ENCODE results near the gene NFYC. TPM values are rescaled to one million over a fixed set of nuclear protein-coding genes. Genes with fewer than 3 reads are reported as not detected.
A peak's percentile ranks its signal among the peaks of the same experiment; 100 is the strongest.

The NFYC gene
- total and polyA plus RNA-seq, 2 experiments from 2014 or later: 23.7 to 28.3 TPM

DNA sequence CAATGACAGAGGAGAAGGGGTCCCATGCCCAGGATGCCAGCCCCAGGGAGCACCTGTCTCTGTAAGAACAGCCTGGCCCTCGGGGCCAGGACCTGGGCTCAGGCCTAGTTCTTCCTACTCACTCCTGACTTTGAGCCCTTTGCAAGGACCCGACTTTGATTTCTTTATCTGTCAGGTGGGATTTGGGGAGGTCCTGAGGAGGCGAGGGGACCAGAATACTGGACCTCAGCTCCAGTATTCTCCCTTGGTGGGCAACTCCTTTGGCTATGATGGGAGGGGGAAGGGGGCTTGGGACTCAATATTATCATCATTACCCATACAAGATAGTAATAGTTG, 110.2 kb downstream of the NFYC start:
- H3K36me3 ChIP-seq (ENCODE audit: low read depth): no peaks in the 10 kb centered on the region
- no peaks in the 10 kb centered on the region for H3K79me2 ChIP-seq (ENCODE audit: insufficient read depth)
- no peaks in the 10 kb centered on the region for H3K9me3 ChIP-seq (ENCODE audit: low read depth)
- H3K27me3 ChIP-seq (replicated peaks; ENCODE audit: insufficient read depth): 0 out of 2 replicates have a peak, but pooled peaks cover 10% of the 10 kb centered on the region
- 40 to 57% methylated on average over 3 of the region's 3 CpGs for WGBS, 2 experiments (ENCODE audit: low coverage in 1 of 2, low lambda C conversion rate in 2 of 2, missing lambda C conversion rate in 2 of 2)
- H2AFZ ChIP-seq: peak overlapping the region; percentile 85
- no peak for TF ChIP-seq EZH2 (IDR thresholded peaks at IDR 0.05; ENCODE audit: insufficient read depth, poor library complexity, severe bottlenecking)
- TF ChIP-seq EZH2phosphoT487 (IDR thresholded peaks at IDR 0.05; ENCODE audit: insufficient read depth, low read depth): no peak
- H3F3A ChIP-seq (ENCODE audit: insufficient read depth): 0 out of 2 replicates have a peak, but pooled peaks cover 14% of the 10 kb centered on the region
- 0 out of 2 replicates have a peak, but pooled peaks cover 5% of the 10 kb centered on the region for H3K4me1 ChIP-seq (ENCODE audit: insufficient read depth)
- no peak overlapping the region for H3K27ac ChIP-seq
- H3K4me2 ChIP-seq (ENCODE audit: unreplicated experiment): peak overlapping the region; percentile 75
- in situ Hi-C loops (cut with MboI): no loop called here
- no peaks in the 10 kb centered on the region for H4K20me1 ChIP-seq (ENCODE audit: insufficient read depth)
- peak overlapping the region; percentile 71 for H3K4me3 ChIP-seq
- H3K9ac ChIP-seq: peak overlapping the region; percentile 55
- no peak for DNase-seq
- H3K9me2 ChIP-seq (ENCODE audit: insufficient read depth): no peaks in the 10 kb centered on the region

GRCh38 chr1:40802078-40802741, 110.7 kb downstream of the NFYC start:
- H3K4me3 ChIP-seq: peak overlapping the region; percentile 71
- no peaks in the 10 kb centered on the region for H3K36me3 ChIP-seq (ENCODE audit: low read depth)
- peak overlapping the region; percentile 75 for H3K4me2 ChIP-seq (ENCODE audit: unreplicated experiment)
- 0 out of 2 replicates have a peak, but pooled peaks cover 14% of the 10 kb centered on the region for H3F3A ChIP-seq (ENCODE audit: insufficient read depth)
- peak overlapping the region; percentile 55 for H3K9ac ChIP-seq
- WGBS, 2 experiments (ENCODE audit: low coverage in 1 of 2, low lambda C conversion rate in 2 of 2, missing lambda C conversion rate in 2 of 2): 13 to 20% methylated on average over 21 to 52 of the region's 56 CpGs
- H3K27me3 ChIP-seq (replicated peaks; ENCODE audit: insufficient read depth): 0 out of 2 replicates have a peak, but pooled peaks cover 10% of the 10 kb centered on the region
- DNase-seq: peak; percentile 92
- no peaks in the 10 kb centered on the region for H4K20me1 ChIP-seq (ENCODE audit: insufficient read depth)
- TF ChIP-seq EZH2 (IDR thresholded peaks at IDR 0.05; ENCODE audit: insufficient read depth, poor library complexity, severe bottlenecking): no peak
- TF ChIP-seq EZH2phosphoT487 (IDR thresholded peaks at IDR 0.05; ENCODE audit: insufficient read depth, low read depth): no peak
- in situ Hi-C loops (cut with MboI): no loop called here
- no peaks in the 10 kb centered on the region for H3K9me2 ChIP-seq (ENCODE audit: insufficient read depth)
- H3K27ac ChIP-seq: no peak overlapping the region
- H2AFZ ChIP-seq: peak overlapping the region; percentile 85
- 0 out of 2 replicates have a peak, but pooled peaks cover 5% of the 10 kb centered on the region for H3K4me1 ChIP-seq (ENCODE audit: insufficient read depth)
- no peaks in the 10 kb centered on the region for H3K9me3 ChIP-seq (ENCODE audit: low read depth)
- H3K79me2 ChIP-seq (ENCODE audit: insufficient read depth): no peaks in the 10 kb centered on the region

DNA sequence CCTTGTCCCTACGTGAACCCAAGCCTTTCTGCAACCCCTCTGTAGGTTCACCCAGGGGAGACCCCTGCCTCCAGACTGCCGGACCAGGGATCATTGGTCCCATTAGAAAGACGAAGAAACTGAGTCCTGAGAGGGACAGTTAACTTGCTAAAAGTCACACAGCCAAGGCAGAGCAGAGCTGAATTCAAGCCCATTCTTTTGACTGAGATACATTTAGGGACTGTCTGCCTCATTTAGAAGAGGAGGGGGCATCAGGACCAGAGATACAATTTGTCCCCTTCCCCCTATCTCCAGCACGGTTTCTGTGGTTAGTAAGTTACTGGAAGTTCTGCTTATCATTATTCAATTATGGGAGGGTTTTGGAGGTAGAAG, 111.2 kb downstream of the NFYC start:
- Histone ChIP-seq H4K20me1 (ENCODE audit: insufficient read depth) (no peaks in the 10 kb centered on the region), H2AFZ (no peak overlapping the region), H3K4me2 (ENCODE audit: unreplicated experiment) (no peak overlapping the region), H3K9me2 (ENCODE audit: insufficient read depth) (no peaks in the 10 kb centered on the region), H3K79me2 (ENCODE audit: insufficient read depth) (no peaks in the 10 kb centered on the region), H3K27me3 (replicated peaks; ENCODE audit: insufficient read depth) (0 out of 2 replicates have a peak, but pooled peaks cover 10% of the 10 kb centered on the region), H3K9ac (no peak overlapping the region), H3F3A (ENCODE audit: insufficient read depth) (0 out of 2 replicates have a peak, but pooled peaks cover 14% of the 10 kb centered on the region), H3K36me3 (ENCODE audit: low read depth) (no peaks in the 10 kb centered on the region), H3K4me3 (no peak overlapping the region), H3K27ac (no peak overlapping the region), H3K4me1 (ENCODE audit: insufficient read depth) (0 out of 2 replicates have a peak, but pooled peaks cover 5% of the 10 kb centered on the region), H3K9me3 (ENCODE audit: low read depth) (no peaks in the 10 kb centered on the region)
- DNase-seq: no peak
- 50 to 53% methylated on average over 4 of the region's 4 CpGs for WGBS, 2 experiments (ENCODE audit: low coverage in 1 of 2, low lambda C conversion rate in 2 of 2, missing lambda C conversion rate in 2 of 2)
- in situ Hi-C loops (cut with MboI): no loop called here
- no peak for TF ChIP-seq EZH2 (IDR thresholded peaks at IDR 0.05; ENCODE audit: insufficient read depth, poor library complexity, severe bottlenecking)
- TF ChIP-seq EZH2phosphoT487 (IDR thresholded peaks at IDR 0.05; ENCODE audit: insufficient read depth, low read depth): no peak

GRCh38 chr1:40803447-40803846, 111.9 kb downstream of the NFYC start:
- DNase-seq: no peak
- 0 out of 2 replicates have a peak, but pooled peaks cover 10% of the 10 kb centered on the region for H3K27me3 ChIP-seq (replicated peaks; ENCODE audit: insufficient read depth)
- TF ChIP-seq EZH2 (IDR thresholded peaks at IDR 0.05; ENCODE audit: insufficient read depth, poor library complexity, severe bottlenecking) (no peak), EZH2phosphoT487 (IDR thresholded peaks at IDR 0.05; ENCODE audit: insufficient read depth, low read depth) (no peak)
- WGBS, 2 experiments (ENCODE audit: low coverage in 1 of 2, low lambda C conversion rate in 2 of 2, missing lambda C conversion rate in 2 of 2): 69 to 75% methylated on average over 3 of the region's 3 CpGs
- no peaks in the 10 kb centered on the region for H3K79me2 ChIP-seq (ENCODE audit: insufficient read depth)
- no peaks in the 10 kb centered on the region for H3K9me3 ChIP-seq (ENCODE audit: low read depth)
- H3F3A ChIP-seq (ENCODE audit: insufficient read depth): 0 out of 2 replicates have a peak, but pooled peaks cover 14% of the 10 kb centered on the region
- H4K20me1 ChIP-seq (ENCODE audit: insufficient read depth): no peaks in the 10 kb centered on the region
- 0 out of 2 replicates have a peak, but pooled peaks cover 5% of the 10 kb centered on the region for H3K4me1 ChIP-seq (ENCODE audit: insufficient read depth)
- H3K4me3 ChIP-seq: no peak overlapping the region
- no peak overlapping the region for H3K4me2 ChIP-seq (ENCODE audit: unreplicated experiment)
- no peaks in the 10 kb centered on the region for H3K36me3 ChIP-seq (ENCODE audit: low read depth)
- H3K9ac ChIP-seq: no peak overlapping the region
- H3K27ac ChIP-seq: no peak overlapping the region
- no peaks in the 10 kb centered on the region for H3K9me2 ChIP-seq (ENCODE audit: insufficient read depth)
- H2AFZ ChIP-seq: no peak overlapping the region
- in situ Hi-C loops (cut with MboI): no loop called here
